DND-41 (cell line): ENCODE data around the gene PCGF5.
"Not testable (repeated sequence)": the region's sequence is repeated elsewhere in the genome, so short reads cannot be mapped to it uniquely, and the experiment has no call there.

ENCODE experiments used
- ATAC-seq: fragments of 200-7000 bp; cut with Tn5 transposase; 3 replicates; pipeline ENCODE4 v1.9.1; 2021; ENCODE audit warnings: low read depth; ENCODE audit not compliant: insufficient read depth
- DNase-seq: peaks from one replicate; pipeline ENCODE4 v3.0.0-alpha.2; 2020
- H2AFZ ChIP-seq: 2 replicates; pipeline ENCODE4 v1.6.0; 2012; ENCODE audit warnings: low read depth, low read length
- H3K27ac ChIP-seq: 2 replicates; pipeline ENCODE4 v1.5.1; 2012; ENCODE audit warnings: low read length, inconsistent platforms
- H3K27me3 ChIP-seq: fragments of 200-600 bp; sonication (generic); 2 replicates; pipeline ENCODE4 v1.6.0; 2012; ENCODE audit warnings: low read length, mild to moderate bottlenecking, inconsistent platforms; ENCODE audit not compliant: insufficient read depth, poor library complexity
- H3K36me3 ChIP-seq: 2 replicates; pipeline ENCODE4 v1.5.1; 2012; ENCODE audit warnings: low read length, inconsistent platforms; ENCODE audit not compliant: insufficient read depth
- H3K4me1 ChIP-seq: 2 replicates; pipeline ENCODE4 v1.5.1; 2012; ENCODE audit warnings: mild to moderate bottlenecking, low read length; ENCODE audit not compliant: insufficient read depth
- H3K4me2 ChIP-seq: 2 replicates; pipeline ENCODE4 v1.6.0; 2012; ENCODE audit warnings: mild to moderate bottlenecking, moderate library complexity, low read length, inconsistent platforms; ENCODE audit not compliant: insufficient read depth
- H3K4me3 ChIP-seq, 2 experiments: fragments of 200-600 bp in 1 of 2; shearing (Covaris generic) in 1 of 2; 2 replicates each; pipeline ENCODE4 v1.5.1; 2012 to 2016; ENCODE audit warnings: inconsistent platforms in 2 of 2, low read length in 2 of 2, mild to moderate bottlenecking in 2 of 2, low read depth in 1 of 2, moderate library complexity in 1 of 2
- H3K79me2 ChIP-seq: 2 replicates; pipeline ENCODE4 v1.6.0; 2012; ENCODE audit warnings: low read length, inconsistent platforms; ENCODE audit not compliant: insufficient read depth
- H3K9ac ChIP-seq: 2 replicates; pipeline ENCODE4 v1.6.0; 2012; ENCODE audit warnings: low read depth, mild to moderate bottlenecking, inconsistent platforms, low read length, moderate library complexity
- H3K9me3 ChIP-seq: 2 replicates; pipeline ENCODE4 v1.5.1; 2012; ENCODE audit warnings: low read length, moderate library complexity, mild to moderate bottlenecking, inconsistent platforms; ENCODE audit not compliant: insufficient read depth, severe bottlenecking
- H4K20me1 ChIP-seq: 2 replicates; pipeline ENCODE4 v1.6.0; 2012; ENCODE audit warnings: low read length; ENCODE audit not compliant: insufficient read depth
- EZH2 ChIP-seq: IDR thresholded peaks from 3 replicates; pipeline ENCODE4 v1.6.1; 2012; ENCODE audit warnings: borderline replicate concordance, low read depth, mild to moderate bottlenecking, moderate library complexity, low read length, inconsistent platforms; ENCODE audit not compliant: severe bottlenecking
- TF ChIP-seq, protein P1 (sequence below): IDR thresholded peaks from 2 replicates; pipeline ENCODE4 v1.5.1; 2012; ENCODE audit warnings: borderline replicate concordance, low read length, moderate library complexity, mild to moderate bottlenecking; ENCODE audit not compliant: poor library complexity, severe bottlenecking; ENCODE audit errors: extremely low read depth

Gene PCGF5

GRCh38 chr10:91257310-91257709, 36.8 kb downstream of the PCGF5 start:
- Histone ChIP-seq H3K27me3 (no peaks in the 10 kb centered on the region), H3K27ac (no peak overlapping the region), H3K36me3 (peaks cover 86% of the 10 kb centered on the region), H3K4me2 (no peak overlapping the region), H3K9ac (no peak overlapping the region), H3K79me2 (peaks cover 44% of the 10 kb centered on the region), H3K9me3 (peaks cover 12% of the 10 kb centered on the region), H3K4me3 (no peak overlapping the region), H4K20me1 (no peaks in the 10 kb centered on the region), H3K4me1 (no peaks in the 10 kb centered on the region), H2AFZ (no peak overlapping the region)
- DNase-seq (no peak), ATAC-seq (no peak; the same call in 2 of the 3 replicates)
- TF ChIP-seq, protein P1, sequence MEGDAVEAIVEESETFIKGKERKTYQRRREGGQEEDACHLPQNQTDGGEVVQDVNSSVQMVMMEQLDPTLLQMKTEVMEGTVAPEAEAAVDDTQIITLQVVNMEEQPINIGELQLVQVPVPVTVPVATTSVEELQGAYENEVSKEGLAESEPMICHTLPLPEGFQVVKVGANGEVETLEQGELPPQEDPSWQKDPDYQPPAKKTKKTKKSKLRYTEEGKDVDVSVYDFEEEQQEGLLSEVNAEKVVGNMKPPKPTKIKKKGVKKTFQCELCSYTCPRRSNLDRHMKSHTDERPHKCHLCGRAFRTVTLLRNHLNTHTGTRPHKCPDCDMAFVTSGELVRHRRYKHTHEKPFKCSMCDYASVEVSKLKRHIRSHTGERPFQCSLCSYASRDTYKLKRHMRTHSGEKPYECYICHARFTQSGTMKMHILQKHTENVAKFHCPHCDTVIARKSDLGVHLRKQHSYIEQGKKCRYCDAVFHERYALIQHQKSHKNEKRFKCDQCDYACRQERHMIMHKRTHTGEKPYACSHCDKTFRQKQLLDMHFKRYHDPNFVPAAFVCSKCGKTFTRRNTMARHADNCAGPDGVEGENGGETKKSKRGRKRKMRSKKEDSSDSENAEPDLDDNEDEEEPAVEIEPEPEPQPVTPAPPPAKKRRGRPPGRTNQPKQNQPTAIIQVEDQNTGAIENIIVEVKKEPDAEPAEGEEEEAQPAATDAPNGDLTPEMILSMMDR: no peak
- TF ChIP-seq EZH2: no peak

GRCh38 chr10:91260417-91260816, 40.0 kb downstream of the PCGF5 start:
- H4K20me1 ChIP-seq, DNase-seq, H3K27ac ChIP-seq, H3K4me1 ChIP-seq, H3K4me2 ChIP-seq, H3K9me3 ChIP-seq, H3K27me3 ChIP-seq, H3K4me3 ChIP-seq, H2AFZ ChIP-seq, H3K9ac ChIP-seq, ATAC-seq: not testable (repeated sequence)
- H3K36me3 ChIP-seq: peaks cover 86% of the 10 kb centered on the region
- H3K79me2 ChIP-seq: peaks cover 14% of the 10 kb centered on the region

- Histone ChIP-seq H3K9me3 (no peaks in the 10 kb centered on the region), H3K4me3 (no peak overlapping the region), H3K79me2 (peaks cover 7% of the 10 kb centered on the region), H4K20me1 (no peaks in the 10 kb centered on the region), H3K4me2 (no peak overlapping the region), H2AFZ (no peak overlapping the region), H3K36me3 (peaks cover 87% of the 10 kb centered on the region), H3K27ac (no peak overlapping the region), H3K27me3 (no peaks in the 10 kb centered on the region), H3K9ac (no peak overlapping the region), H3K4me1 (no peaks in the 10 kb centered on the region)
- DNase-seq: no peak
- TF ChIP-seq, protein P1: no peak
- TF ChIP-seq EZH2: no peak
- ATAC-seq: no peak
Measured at GRCh38 chr10:91271886-91272285, 51.4 kb downstream of the PCGF5 start.

DNA sequence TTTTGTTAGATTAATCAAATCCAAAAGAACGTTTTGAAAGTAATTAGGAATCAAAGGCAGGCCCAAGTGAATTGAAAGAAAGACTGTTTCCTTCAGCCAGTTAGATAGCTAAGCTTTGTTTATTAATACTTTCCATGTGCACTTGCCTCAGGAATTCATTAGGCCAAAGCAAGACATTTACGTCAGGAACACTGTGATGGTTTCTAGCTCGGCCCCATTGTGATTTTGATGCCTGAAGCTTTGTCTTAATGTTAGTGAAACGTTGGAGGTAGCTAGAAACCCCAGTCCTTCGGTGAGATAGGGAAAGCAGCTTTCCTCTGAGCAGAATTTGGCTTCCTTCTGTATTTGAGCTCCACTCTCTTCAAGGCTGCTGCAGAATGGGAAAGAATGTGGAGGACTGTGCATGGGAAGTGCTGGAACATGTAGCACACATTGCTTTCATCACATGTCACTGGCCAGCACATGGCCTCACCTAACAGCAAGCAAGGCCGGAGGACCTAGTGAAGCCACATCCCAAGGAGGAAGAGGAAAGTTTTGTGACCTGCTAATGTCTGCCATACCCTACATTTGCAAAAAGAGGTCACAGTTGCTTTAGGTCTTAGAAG, 64.1 kb downstream of the PCGF5 start:
- Histone ChIP-seq H3K9ac (no peak overlapping the region), H3K27me3 (no peaks in the 10 kb centered on the region), H3K27ac (0 out of 2 replicates have a peak overlapping the region, but pooled peaks have one; percentile 15), H3K4me1 (no peaks in the 10 kb centered on the region), H3K36me3 (peaks cover 43% of the 10 kb centered on the region), H3K4me3 (no peak overlapping the region), H3K9me3 (no peaks in the 10 kb centered on the region), H2AFZ (no peak overlapping the region), H3K79me2 (no peaks in the 10 kb centered on the region), H3K4me2 (no peak overlapping the region), H4K20me1 (no peaks in the 10 kb centered on the region; the same call in 1 of the 2 replicates)
- no peak for ATAC-seq
- no peak for DNase-seq
- TF ChIP-seq, protein P1: no peak
- TF ChIP-seq EZH2: no peak
